AG09319 (cell line): ENCODE results near the gene TET3.

ENCODE experiments used
- DNase-seq: peaks from one replicate; pipeline ENCODE4 v3.0.0-alpha.2; 2010; ENCODE audit warnings: low read depth; ENCODE audit errors: extremely low read depth
- TF ChIP-seq, protein P1 (sequence below): IDR thresholded peaks from 2 replicates; pipeline ENCODE4 v1.5.1; 2011; ENCODE audit warnings: low read depth, mild to moderate bottlenecking, inconsistent platforms, low read length, moderate library complexity

TET3 gene

DNA sequence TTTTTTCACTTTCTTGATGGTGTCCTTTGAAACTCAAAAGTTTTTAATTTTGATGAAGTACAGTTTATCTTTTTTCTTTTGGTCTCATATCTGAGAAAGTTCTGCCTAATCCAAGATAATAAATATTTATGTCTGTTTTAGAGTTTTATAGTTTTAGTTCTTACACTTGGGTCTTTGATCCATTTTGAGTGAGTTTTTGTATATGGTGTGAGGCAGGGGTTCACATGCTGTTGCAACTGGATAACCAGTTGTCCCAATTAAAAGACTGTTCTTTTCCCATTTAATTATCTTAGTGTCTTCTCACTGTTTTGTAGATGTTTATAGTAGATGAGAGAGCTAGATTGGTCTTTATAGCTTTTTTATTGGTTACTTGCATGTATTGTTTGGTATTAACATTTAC lies 43.6 kb downstream of the TET3 start:
- TF ChIP-seq, protein P1, sequence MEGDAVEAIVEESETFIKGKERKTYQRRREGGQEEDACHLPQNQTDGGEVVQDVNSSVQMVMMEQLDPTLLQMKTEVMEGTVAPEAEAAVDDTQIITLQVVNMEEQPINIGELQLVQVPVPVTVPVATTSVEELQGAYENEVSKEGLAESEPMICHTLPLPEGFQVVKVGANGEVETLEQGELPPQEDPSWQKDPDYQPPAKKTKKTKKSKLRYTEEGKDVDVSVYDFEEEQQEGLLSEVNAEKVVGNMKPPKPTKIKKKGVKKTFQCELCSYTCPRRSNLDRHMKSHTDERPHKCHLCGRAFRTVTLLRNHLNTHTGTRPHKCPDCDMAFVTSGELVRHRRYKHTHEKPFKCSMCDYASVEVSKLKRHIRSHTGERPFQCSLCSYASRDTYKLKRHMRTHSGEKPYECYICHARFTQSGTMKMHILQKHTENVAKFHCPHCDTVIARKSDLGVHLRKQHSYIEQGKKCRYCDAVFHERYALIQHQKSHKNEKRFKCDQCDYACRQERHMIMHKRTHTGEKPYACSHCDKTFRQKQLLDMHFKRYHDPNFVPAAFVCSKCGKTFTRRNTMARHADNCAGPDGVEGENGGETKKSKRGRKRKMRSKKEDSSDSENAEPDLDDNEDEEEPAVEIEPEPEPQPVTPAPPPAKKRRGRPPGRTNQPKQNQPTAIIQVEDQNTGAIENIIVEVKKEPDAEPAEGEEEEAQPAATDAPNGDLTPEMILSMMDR, result no peak
- DNase-seq, result no peak

DNA sequence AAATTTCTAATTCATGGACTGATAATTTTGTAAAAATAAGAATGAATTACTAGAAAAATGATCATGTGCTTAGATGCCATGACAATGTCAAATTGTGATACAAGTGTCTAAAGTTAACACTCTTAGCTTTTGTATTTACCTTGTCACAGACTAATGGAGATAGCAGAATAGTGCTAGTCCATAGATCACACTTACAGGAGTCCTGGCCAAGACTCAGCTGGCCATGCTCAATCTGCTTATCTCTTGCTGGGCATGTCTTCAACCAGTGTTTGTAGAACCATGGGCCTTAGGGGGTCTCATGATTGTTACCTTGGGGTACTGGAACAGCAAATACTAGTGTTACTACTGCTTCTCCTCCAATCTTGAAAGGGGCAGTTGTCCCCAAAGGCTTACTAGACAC lies 44.0 kb downstream of the TET3 start:
- TF ChIP-seq, protein P1, result no peak
- no peak for DNase-seq

DNA sequence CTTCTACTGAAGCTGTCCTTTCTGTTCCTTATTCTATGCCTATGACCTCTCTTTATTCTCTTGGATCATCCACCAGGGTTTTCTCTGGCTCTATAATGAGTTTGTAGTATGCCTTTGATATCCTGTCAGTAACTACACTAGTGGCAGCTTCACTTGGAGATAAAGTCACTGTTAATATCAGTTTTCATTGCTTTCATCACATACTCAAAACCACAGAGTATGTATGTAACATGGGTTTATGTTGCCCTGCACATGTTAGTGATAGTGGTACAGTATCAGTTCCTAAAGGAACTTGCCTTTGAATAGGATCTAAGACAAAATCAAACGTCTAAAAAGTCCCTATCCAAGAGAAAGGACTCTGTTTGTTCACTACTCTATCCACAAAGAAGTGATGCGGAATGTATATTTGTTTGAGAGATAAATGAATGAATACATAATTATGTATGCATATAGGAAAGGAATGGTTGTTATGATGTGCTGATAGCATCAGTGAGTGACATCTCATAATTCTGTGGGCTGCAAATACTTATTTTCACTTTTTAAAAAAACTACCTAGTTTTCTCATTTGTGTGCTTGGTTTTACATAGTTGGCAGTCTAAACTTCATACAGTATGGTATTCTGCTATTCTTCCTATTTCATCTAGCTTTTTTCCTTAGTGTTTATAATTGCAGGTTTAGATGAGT lies 45.1 kb downstream of the TET3 start:
- TF ChIP-seq, protein P1, result no peak
- DNase-seq, result no peak

DNA sequence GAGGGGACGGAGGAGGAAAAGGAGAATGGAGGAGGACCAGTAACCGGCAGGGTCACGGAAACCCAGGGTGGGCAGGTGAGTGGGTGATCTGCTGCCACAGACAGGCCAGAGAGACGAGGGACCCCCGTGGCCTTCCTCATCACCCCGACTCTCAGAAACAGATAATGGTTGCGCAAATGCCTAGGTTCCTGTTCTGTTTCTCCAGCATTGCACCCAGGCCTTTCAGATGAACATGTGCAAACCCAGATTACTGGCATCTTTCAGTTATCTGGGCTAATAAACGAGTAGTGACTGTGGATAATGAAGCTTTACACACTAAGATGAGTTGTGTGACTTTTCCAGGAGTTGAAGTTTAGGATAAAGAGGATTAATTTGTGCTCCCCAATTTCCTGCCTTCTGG lies 46.5 kb downstream of the TET3 start:
- TF ChIP-seq, protein P1, result no peak
- DNase-seq, result no peak

DNA sequence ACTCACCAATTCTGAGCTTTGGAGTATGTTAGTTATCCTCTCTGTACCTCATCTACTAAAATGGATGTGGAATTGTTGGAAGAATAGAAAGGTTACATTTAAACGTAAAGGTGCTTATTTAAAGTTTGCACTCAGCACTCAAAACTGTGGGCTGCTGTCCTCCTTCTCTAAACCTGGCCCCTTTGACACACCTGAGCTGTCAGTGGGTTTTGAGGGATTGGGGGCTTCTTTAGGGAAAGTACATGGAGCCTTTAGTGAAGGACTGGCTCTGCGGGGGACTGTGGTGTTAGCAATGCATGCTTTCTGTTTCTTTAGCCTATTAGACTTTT lies 47.2 kb downstream of the TET3 start:
- DNase-seq, result no peak
- TF ChIP-seq, protein P1, result no peak

DNA sequence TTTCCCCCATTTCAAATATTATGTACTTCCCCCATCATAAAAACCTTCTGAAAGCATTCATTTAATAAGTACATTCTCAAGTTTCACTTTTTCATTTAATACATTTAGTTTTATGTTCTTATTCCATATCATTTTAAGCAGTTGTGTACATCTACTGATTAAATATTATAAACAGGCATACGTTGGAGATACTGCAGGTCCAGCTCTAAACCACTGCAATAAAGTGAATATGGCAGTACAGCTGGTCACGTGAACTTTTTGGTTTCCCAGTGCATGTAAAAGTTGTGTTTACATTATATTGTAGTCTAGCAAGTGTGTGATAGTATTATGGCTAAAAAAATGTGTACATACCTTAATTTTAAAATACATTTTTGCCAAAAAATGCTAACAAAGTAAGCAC lies 48.7 kb downstream of the TET3 start:
- TF ChIP-seq, protein P1, result no peak
- DNase-seq, result no peak
